ENCODE data around the gene ADAMTSL4.

The ADAMTSL4 gene

DNA sequence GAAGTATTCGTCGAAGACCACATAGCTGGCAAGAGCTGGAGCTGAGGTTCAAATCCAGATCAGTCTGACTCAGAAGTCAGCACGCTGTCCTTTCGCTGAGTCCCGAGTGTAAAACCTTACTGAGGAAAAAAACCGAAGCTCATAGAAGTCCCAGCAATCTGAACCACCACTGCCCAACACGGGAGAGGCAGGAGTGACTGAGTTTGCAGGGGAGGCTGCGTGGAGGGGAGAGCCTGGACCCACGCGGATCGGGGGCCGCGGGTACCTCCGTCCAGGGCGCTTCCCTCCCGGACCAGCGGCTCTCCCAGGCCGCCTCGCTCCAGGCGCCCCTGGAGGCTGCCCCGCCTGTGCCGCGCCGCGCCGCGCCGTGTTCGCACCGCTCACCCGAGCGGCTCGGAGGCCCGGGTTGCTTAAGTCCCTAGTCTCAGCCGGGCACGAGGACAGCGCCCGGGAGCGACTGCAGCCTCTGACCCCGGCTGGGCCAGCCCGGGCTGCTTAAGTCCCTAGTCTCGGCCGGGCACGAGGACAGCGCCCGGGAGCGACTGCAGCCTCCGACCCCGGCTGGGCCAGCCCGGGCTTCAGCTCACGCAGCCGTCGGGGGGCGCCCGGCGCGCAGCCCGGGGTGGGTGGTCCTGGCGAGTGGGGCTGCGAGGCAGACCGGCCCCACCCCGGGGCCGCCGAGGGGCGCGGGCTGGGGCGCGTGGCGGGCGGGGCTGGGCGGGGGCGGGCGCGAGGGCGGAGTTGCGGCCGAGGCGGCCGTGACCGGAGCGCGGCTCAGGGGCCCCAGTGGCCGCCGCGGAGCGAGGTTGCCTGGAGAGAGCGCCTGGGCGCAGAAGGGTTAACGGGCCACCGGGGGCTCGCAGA lies at the start of gene ADAMTSL4:
TSS of gene ADAMTSL4 (plus strand) at position 777 of the 864 bp plus-strand sequence. CDS start 2,881 bp downstream, outside the sequence.
- no peak for DNase-seq

DNA sequence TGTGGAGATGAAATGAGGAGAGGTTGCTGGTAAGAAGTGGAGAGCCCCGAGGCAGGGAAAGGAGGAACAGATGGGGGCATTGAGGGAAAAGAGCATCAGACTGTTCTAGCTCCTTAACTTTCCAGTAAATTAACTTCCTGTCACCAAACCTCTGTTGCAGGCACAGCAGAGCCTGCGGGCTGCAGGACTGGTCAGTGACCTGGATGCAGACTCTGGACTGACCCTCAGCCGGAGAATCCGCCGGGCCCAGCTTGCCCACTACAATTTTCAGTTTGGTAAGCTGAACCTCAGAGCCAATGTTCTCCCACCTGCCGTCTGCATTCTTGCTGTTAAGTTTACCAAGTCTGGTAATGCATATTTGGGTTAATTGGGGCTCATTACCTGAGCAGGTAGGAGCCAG lies 43.8 kb upstream of the ADAMTSL4 start:
- no peak for DNase-seq

DNA sequence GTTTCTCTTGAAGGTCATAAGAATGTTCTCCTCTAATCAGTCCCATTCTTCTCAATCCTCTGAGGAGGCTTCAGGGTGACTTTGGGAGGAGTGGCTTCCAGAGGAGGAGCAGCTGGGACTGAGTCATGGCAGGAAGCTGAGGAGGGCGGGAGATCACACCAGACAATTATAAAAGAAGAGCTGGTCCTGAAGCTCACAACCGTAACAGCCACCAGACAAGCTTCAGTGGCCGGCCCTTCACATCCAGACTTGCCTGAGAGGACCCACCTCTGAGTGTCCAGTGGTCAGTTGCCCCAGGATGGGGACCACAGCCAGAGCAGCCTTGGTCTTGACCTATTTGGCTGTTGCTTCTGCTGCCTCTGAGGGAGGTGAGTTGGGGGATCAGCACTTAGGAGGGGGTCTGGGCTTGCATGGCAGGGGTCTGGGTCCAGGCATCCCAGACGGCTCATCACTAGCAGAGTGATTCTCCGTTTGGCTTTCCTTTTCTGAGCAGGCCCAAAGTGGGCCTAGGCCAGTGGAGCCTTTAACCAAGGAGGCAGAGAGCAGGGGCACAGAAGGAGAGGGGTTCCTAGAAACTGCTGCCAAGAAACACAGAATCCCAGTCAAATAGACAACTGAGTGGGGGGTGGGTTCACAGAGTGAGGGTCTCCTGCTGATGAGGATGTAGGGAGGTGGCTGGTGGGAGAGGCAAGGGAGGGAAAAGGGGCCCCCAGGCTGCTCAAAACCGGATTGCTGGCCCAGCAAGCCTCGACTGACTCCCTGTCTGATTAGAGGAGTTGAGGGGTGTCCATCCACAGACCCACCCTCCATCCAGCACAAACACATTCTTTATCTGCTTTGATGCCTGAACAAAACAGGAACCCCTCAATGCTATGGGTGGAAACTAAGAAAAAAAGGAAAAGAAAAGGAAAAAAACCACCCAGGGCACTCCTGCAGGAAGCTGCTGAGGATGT lies 41.0 kb upstream of the ADAMTSL4 start, which contains the start of gene ECM1:
TSS of gene ECM1 (plus strand) at position 198 of the 953 bp plus-strand sequence. CDS start at position 299, 101 bp downstream.
- no peak for DNase-seq

DNA sequence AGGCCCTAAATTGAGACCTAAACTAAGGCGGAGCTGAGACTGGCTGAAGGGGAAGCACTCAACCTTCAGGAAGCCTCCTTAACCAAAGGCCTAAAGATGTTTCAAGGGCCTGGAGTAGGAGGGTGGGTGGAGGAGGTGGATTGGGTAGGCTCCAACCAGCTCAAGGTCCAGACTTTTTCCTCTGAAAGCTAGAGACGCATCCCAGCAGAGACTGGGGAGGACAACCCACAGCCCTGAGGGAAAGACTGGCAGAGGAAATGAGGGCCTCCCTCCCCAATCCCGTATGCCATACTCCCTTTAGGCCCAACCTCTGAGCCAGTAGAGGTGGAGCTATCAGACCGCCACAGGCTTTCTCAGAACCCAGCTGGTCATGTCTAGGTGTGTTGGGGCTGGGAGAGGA lies 40.2 kb upstream of the ADAMTSL4 start:
- DNase-seq: no peak

DNA sequence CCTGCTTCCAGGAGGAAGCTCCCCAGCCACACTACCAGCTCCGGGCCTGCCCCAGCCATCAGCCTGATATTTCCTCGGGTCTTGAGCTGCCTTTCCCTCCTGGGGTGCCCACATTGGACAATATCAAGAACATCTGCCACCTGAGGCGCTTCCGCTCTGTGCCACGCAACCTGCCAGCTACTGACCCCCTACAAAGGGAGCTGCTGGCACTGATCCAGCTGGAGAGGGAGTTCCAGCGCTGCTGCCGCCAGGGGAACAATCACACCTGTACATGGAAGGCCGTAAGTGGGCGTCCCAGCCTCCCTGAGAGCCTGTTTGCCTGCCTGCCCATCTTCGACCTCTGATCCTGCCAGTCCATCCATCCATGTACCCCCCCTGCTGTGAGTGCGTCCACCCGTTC lies 37.7 kb upstream of the ADAMTSL4 start:
- DNase-seq: peak; percentile 40

DNA sequence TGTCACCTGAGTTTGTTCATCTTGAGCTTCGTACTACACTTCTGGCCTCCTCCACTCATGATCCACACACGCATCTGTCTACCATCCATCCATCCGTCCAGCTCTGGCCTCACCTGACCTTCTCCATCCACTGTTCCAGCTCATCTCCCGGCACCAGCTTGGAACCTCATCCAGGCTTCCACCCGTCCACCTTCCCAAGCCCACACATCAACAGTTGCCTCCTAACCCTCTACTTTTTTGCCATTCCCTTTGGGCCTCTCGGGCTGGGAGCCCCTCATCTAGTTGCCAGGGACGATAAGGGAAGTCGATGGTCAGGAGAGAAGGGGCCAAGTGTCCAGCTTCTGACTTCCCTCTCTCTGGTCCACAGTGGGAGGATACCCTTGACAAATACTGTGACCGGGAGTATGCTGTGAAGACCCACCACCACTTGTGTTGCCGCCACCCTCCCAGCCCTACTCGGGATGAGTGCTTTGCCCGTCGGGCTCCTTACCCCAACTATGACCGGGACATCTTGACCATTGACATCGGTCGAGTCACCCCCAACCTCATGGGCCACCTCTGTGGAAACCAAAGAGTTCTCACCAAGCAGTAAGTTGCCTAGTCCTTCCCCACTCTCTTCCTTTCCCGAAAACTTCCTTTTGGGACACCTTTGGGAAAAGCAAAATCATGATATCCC lies 37.1 kb upstream of the ADAMTSL4 start:
- no peak for DNase-seq

DNA sequence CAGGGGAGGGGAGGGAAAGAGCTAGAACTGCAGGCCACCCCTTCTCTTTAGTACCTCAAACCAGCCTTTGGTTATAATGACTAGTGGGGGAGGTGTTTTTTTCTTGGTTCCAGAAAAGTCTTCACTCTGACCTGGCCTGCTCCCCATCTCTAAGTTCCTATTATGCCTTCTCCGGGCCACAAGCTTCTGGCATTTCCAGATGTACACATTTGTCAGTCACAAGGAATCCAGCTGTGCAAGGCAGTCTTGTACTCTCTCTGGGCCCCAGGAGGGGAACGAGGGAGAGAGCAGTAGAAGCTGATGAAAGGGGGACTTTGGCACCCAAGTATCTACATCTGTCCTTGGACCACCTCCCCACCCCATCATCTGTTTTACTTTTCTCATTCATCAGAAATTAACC lies 36.4 kb upstream of the ADAMTSL4 start:
- DNase-seq: no peak

DNA sequence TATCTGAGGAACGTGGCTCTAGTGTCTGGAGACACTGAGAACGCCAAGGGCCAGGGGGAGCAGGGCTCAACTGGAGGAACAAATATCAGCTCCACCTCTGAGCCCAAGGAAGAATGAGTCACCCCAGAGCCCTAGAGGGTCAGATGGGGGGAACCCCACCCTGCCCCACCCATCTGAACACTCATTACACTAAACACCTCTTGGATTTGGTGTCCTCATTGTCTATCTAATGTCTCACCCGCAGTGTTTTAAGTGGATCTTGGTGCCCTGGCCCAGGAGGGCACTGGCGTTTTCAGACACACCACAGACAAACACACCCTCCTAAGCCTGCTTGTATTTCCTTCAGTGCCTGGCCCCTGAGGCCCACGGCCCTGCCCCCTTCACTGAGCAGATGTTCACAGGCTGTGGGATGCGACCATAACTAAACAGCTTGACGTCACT lies 35.8 kb upstream of the ADAMTSL4 start:
- DNase-seq: no peak

DNA sequence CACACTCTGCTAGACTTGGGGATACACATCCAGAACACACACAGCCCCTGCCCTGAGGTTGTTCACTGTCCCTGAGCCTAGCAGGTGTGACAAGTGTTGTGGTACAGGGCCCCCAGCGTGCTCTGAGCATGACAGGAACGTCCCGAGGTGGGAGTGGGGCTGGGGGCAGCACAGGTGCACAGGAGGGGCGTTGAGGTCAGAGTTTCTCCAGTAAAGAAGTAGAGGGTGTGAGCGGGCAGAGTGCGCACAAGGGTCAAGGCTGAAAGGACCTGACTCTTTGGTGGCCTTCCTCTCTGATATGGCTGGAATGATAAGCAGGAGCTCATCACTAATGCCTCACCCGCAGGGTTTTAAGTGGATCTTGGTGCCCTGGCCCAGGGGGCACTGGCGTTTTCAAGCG lies 34.9 kb upstream of the ADAMTSL4 start:
- DNase-seq: no peak

DNA sequence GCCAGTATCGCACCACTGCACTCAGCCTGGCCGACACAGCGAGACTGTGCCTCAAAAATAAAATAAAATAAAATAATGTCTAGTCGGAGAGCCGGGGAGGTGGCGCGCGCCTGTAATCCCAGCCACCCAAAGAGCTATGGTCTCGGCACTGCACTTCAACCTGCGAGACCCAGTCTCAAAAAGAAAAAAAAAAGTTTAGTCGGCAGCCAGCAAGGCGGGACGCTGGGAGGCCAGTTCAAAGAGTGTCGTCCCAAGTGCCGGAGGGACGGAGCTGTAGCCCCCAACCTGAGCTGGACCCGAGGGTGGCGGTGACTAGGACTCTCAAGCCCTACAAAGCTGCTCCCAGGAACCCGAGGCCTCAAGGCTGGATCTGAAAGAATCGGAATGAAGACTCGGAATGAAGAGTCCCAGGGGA lies 34.3 kb upstream of the ADAMTSL4 start:
- DNase-seq: no peak

DNA sequence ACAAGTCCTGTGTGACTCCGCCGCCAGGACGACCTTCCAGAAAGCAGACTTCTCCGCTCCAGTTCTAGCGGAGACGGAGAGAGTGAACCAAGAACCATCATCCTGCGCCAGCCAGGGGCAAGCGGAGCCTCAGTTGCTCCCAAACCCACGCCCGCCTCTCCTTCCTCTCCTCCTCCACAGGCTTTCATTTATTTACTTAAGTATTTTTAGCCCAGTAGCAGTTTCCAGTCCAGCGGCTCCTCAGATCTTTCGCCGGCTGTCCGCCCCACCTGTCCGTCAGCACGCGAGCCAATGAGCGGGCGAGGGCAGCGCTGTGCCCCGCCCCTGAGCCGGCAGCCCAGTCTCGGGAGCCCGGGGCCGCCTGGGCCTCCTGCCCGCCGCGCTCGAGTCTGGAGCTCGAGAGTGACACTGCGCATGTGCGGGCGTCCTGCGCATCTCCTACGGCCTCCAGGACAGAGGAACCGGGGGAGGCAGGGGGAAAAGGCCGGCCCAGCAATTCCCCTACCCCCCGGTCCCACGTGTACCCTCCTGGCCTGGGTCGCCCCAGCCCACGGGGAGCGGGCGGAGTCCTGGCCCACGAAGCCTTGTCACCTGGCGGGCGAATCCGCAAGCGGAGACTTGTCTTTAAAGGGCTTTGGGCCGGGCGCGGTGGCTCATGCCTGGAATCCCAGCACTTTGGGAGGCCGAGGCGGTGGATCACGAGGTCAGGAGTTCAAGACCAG lies 33.7 kb upstream of the ADAMTSL4 start, which contains the start of gene FALEC:
TSS of gene FALEC (plus strand) at position 425 of the 722 bp plus-strand sequence.
- DNase-seq: peak; percentile 89

DNA sequence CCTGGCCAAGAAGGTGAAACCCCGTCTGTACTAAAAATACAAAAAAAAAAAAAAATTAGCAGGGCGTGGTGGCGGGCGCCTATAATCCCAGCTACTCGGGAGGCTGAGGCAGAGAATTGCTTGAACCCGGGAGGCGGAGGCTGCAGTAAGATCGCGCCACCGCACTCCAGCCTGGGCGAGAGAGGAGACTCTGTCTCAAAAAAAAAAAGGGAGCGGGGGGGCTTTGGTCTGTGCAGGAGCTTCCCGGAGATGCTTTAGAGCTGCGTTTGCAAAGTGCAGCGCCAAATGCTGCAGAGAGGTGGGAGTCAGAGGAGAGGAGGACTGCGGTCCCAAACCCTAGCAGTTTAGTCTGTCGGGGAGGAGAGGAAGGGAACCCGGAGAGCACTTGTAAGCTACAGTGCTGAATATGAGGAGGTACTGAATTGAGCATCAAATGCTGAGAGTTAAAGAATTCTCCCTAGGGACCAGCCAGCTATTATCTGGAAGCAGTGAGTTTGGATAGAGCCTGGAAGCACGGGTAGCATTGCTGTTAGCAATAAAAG lies 33.1 kb upstream of the ADAMTSL4 start:
- DNase-seq: peak; percentile 32

DNA sequence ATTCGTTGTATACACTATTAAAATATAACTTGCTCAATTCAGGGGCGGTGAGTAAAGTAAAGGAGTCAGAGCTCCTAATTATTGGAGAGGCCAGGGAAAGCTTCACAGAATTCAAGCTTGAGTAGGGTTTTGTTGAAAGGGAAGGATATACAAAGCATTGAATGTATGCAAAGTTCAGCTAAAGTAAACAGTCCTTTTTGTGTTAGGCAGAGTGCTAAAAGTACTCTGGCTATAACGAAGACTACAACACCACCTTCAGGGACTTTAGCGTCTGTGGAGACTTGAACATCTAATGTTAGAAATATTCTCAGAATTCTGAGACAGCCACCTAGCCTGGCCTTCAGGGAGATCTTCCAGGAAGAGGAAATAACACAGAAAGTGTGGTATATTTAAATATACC lies 32.6 kb upstream of the ADAMTSL4 start:
- DNase-seq: peak; percentile 32

DNA sequence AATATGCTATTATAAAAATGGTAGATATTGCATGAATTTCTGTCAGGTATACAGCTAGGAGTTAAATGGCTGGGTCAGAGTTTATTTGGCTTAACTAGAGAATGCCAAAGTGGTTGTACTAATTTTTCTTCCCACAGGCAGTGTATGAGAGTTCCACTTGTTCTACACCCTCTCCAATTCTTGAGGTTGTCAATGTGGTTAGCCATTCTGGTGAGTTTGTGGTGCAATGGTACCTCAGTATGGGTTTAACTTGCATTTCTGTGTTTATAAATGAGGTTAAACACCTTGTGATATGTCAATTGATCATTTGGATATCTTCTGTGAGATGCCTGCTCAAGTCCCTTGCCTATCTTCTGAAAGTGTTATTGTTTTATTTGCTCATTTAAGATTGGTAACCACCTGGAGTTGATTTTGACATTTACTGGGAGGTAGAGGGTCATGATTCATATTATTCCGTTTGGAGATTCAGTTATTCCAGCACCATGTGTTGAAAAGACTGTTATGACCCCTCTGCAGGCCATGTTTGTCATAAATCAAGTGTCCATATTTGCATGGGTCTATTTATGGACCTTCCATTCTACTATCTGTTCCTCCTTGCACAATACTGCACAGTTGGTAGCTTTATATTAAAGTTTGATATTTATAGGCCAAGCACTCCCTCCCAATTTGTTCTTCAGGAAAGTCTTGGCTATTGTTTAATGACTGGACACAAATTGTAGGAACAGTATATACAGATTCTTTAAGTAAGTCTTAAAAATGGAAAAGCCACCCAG lies 27.8 kb upstream of the ADAMTSL4 start:
- DNase-seq: no peak

DNA sequence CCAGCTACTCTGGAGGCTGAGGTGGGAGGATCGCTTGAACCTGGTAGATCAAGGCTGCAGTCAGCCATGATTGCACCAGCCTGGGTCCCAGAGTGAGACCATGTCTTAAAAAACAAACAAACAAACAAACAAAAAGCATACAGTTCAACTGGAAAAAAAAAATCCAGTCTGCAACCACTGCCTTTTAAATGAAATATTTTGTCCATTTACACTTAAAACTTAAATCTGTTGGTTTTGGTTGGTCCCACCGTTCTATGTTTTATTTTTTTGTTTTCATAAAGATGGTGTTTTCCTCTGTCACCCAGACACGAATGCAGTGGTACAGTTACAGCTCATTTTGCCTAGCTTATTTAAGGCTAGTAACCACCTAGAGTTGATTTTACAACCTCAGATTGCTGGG lies 23.9 kb upstream of the ADAMTSL4 start:
- DNase-seq: no peak

DNA sequence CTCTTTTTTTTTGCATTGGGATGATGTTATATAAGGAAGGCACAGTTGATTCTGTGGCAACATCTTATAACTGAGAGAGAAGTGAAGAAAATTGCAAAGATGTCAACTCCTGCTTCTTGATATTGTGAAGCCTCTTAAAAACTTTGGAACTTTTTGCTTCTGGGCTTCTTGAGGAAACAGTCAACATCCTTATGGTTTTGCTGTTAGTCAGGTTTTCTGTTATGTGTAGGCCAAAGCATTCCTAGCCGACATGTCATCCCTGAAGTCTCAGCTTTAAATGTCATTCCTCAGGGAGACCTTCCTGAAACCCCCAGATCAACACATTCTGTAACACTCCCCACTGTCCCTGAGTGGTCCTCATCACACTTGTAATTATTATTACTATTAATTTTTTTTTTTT lies 21.0 kb upstream of the ADAMTSL4 start:
- no peak for DNase-seq

DNA sequence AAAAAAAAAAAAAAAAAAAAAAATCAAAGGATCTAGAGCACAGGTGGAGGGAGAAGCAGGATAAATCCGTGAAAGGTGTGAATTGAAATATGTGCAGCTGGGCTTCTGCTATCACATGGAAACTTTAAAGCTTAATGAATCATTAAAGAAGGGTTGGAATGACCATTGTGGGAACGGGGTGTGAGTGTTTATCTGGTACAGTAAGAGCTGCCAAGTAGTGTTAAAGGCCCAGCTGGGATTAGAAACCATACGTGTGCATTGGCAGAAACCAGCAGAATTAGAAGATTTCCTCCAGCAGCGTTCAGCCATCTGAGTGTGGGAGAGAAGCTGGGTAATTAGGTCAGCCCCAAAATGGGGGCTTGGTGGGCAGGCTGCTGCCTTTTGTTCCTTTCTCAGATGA lies 20.2 kb upstream of the ADAMTSL4 start:
- no peak for DNase-seq

DNA sequence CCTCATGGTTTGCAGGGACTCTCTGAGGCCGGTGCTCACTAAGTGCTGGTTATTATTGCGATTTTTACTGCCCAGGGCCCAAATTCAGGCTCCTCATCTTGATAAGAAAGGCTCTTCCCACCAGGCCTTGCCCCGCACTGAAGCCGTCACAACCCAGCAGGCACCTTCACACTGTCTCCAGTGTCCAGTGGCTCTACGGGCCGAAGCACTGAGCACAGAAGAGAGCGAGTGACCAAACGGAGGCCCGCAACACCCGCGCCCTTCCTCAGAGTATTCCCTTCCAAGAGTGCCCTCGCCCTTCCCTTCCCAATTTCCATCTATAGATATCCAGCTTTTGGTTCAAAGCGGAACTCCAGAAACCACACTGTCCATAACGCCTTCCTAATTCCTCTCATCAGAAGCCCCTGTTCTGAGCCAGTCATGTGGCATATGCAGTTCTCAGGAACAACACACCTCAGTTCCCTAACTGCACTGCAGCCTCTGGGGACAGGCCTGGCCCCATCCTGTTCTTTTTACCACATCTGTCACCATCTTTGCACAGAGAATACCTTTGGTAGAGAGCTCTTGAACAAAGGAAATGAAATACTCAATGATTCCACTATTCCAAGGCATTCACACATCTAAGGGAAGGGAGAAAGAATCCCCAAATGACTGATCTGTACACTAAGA lies 18.6 kb upstream of the ADAMTSL4 start:
- no peak for DNase-seq

DNA sequence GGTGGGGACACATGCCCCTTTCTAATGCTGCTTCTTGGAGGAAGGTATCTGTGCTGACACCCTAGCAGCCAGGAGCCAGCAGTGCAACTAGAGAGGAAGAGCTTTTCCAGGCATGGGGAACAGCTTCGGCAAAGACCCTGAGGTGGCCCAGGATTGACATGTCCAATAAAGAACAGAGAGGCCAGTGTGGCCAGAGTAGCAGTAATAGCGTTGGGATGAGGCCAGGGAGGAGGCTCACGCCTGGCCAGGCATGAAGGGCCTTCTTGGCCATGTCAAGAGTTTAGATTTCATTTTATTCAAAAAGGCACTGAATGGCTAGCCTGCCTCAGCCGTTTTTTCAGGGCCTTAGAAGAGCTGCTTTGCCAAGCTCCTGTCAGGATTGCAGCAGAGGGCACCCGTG lies 16.3 kb upstream of the ADAMTSL4 start:
- DNase-seq: no peak

DNA sequence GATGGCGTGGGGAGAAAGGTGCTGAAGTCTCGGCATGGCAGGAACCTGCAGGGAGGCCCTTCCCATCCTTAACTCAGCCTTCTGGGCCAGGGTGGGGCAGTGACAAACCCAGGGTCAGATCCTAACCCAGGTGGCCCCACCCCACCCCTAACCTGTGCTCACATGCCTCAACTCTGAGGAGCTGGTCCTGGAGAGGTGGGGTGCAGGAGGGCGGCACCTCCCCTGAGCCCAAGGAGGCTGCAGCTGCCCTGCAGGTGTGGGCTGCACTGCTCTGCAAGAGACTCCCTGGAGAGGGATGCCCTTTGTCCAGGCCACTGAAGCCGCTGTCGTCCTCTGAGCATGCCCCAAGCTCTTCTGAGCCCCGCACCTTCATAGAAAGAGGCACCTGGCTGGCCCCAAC lies 15.2 kb upstream of the ADAMTSL4 start:
- no peak for DNase-seq

All from DMS79 treated with DMSO at 0.1 percent for 48 hours (cell line).